Endodermal cell (in vitro differentiated cells): ENCODE measurements around the gene BICDL2. TPM values are rescaled to one million over a fixed set of nuclear protein-coding genes. Genes with fewer than 3 reads are reported as not detected.

Experiments used
- DNase-seq: peaks from one replicate; pipeline ENCODE4 v3.0.0-alpha.2; 2017
- H3K27ac ChIP-seq: 2 replicates; pipeline ENCODE4 v1.5.1; 2013; ENCODE audit warnings: mild to moderate bottlenecking, low read depth, low read length, moderate library complexity
- H3K27me3 ChIP-seq: 2 replicates; pipeline ENCODE4 v1.6.1; 2013; ENCODE audit warnings: mild to moderate bottlenecking, low read length, moderate library complexity; ENCODE audit not compliant: insufficient read depth, control insufficient read depth, poor library complexity, severe bottlenecking
- H3K36me3 ChIP-seq: 2 replicates; pipeline ENCODE4 v1.7.0; 2013; ENCODE audit warnings: mild to moderate bottlenecking, low read length, moderate library complexity; ENCODE audit not compliant: control insufficient read depth, insufficient read depth
- H3K4me1 ChIP-seq: one replicate; pipeline ENCODE4 v1.7.0; 2013; ENCODE audit warnings: low read length; ENCODE audit not compliant: control insufficient read depth, insufficient read depth
- H3K4me3 ChIP-seq: 2 replicates; pipeline ENCODE4 v1.5.1; 2013; ENCODE audit warnings: mild to moderate bottlenecking, low read length, moderate library complexity
- H3K9ac ChIP-seq: 2 replicates; pipeline ENCODE4 v1.6.1; 2013; ENCODE audit warnings: mild to moderate bottlenecking, low read length, moderate library complexity; ENCODE audit not compliant: poor library complexity, severe bottlenecking; ENCODE audit errors: extremely low read depth
- H3K9me3 ChIP-seq: 2 replicates; pipeline ENCODE4 v1.6.1; 2013; ENCODE audit warnings: mild to moderate bottlenecking, low read length, moderate library complexity; ENCODE audit not compliant: control insufficient read depth
- H3K27ac Mint-ChIP-seq: 2 replicates; pipeline ENCODE4 v1.8.0; 2020; ENCODE audit warnings: mixed read lengths
- H3K27me3 Mint-ChIP-seq: 2 replicates; pipeline ENCODE4 v1.8.0; 2021; ENCODE audit warnings: mild to moderate bottlenecking, mixed read lengths; ENCODE audit not compliant: insufficient read depth
- H3K36me3 Mint-ChIP-seq: 2 replicates; pipeline ENCODE4 v1.8.0; 2020; ENCODE audit warnings: low read depth, mixed read lengths
- H3K4me1 Mint-ChIP-seq: 2 replicates; pipeline ENCODE4 v1.8.0; 2020; ENCODE audit warnings: mixed read lengths
- H3K4me3 Mint-ChIP-seq: 2 replicates; pipeline ENCODE4 v1.8.0; 2020; ENCODE audit warnings: mild to moderate bottlenecking, moderate library complexity, mixed read lengths
- H3K9me3 Mint-ChIP-seq: 2 replicates; pipeline ENCODE4 v1.8.0; 2020; ENCODE audit warnings: mild to moderate bottlenecking, mixed read lengths
- CTCF ChIP-seq: fragments of 200-600 bp; sonication (generic); conservative IDR thresholded peaks from 2 replicates; pipeline ENCODE4 v1.5.0; 2021; ENCODE audit warnings: antibody characterized with exemption, mild to moderate bottlenecking
- WGBS, 2 experiments: methylation state at CpG; one replicate each; pipeline versions ENCODE4 v1.1.5 to v1.1.7; 2013; ENCODE audit warnings: missing lambda C conversion rate in 2 of 2, mixed read lengths in 1 of 2; ENCODE audit not compliant: insufficient coverage in 1 of 2, insufficient read length in 1 of 2; 5-methylcytosine and 5-hydroxymethylcytosine counted together
- total RNA-seq, 2 donors: library from RNA; stranded (reverse); fragmentation: NEBNext Ultra II Directional in 1 of 2; extraction: Animal tissue kit (Norgen Biotek cat#: 25700) in 1 of 2; gene quantifications; 2 replicates in 1 of 2; 3 replicates in 1 of 2; pipeline ENCODE4 v1.2.1, GENCODE V29; 2021

BICDL2 gene
- total RNA-seq, 2 donors from 2014 or later, result 4.7 to 8.2 TPM

DNA sequence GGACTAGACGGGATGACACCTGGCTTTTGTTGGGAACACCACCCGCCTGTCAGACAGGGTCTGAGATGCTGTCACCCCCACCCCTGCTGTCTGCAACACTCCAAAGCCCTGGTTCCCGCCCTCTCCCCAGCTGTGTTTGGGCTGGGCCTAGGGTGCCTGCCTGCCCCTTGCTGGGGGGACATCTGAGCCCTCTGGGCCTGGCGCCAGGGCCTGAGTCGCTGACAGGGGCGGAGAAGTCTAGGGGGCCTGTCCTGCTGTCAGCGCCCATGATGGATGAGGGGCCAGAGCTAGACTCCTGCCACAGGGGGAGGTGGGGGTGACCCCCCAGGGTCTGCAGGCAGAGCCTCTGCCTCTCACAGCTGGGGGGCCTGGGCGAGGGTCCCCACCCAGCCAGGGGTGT lies 48.9 kb downstream of the BICDL2 start:
- no peak for DNase-seq
- no peak for TF ChIP-seq CTCF
- Histone ChIP-seq H3K4me1 (no peaks in the 10 kb centered on the region), H3K4me3 (no peak overlapping the region), H3K27me3 (no peaks in the 10 kb centered on the region), H3K9ac (no peak overlapping the region), H3K9me3 (no peaks in the 10 kb centered on the region), H3K27ac (no peak overlapping the region), H3K36me3 (no peaks in the 10 kb centered on the region)
- Mint-ChIP-seq H3K4me1 (peaks cover 11% of the 10 kb centered on the region), H3K27me3 (no peaks in the 10 kb centered on the region), H3K4me3 (no peak overlapping the region), H3K9me3 (no peaks in the 10 kb centered on the region), H3K27ac (no peak overlapping the region), H3K36me3 (no peaks in the 10 kb centered on the region)
- 70 to 82% methylated on average over 2 to 8 of the region's 8 CpGs for WGBS, 2 experiments

- Histone ChIP-seq H3K9me3 (no peaks in the 10 kb centered on the region), H3K4me3 (no peak overlapping the region), H3K27me3 (no peaks in the 10 kb centered on the region), H3K36me3 (no peaks in the 10 kb centered on the region), H3K27ac (no peak overlapping the region), H3K4me1 (no peaks in the 10 kb centered on the region), H3K9ac (no peak overlapping the region)
- no peaks in the 10 kb centered on the region for H3K9me3 Mint-ChIP-seq
- no peak overlapping the region for H3K27ac Mint-ChIP-seq
- no peak overlapping the region for H3K4me3 Mint-ChIP-seq
- TF ChIP-seq CTCF, result no peak
- no peaks in the 10 kb centered on the region for H3K27me3 Mint-ChIP-seq
- H3K36me3 Mint-ChIP-seq, result no peaks in the 10 kb centered on the region
- H3K4me1 Mint-ChIP-seq, result peaks cover 14% of the 10 kb centered on the region
- 79 to 87% methylated on average over 3 to 9 of the region's 9 CpGs for WGBS, 2 experiments
- no peak for DNase-seq
These were observed 49.5 kb downstream of the BICDL2 start for GRCh38 chr16:2987286-2987685.

GRCh38 chr16:2986623-2987188 lies 50.0 kb downstream of the BICDL2 start:
- Mint-ChIP-seq H3K4me1 (peaks cover 19% of the 10 kb centered on the region), H3K27ac (no peak overlapping the region)
- H3K4me3 ChIP-seq, result no peak overlapping the region

More at GRCh38 chr16:2986623-2987188, 50.0 kb downstream of the BICDL2 start:
- no peak overlapping the region for H3K9ac ChIP-seq
- no peak for DNase-seq
- no peaks in the 10 kb centered on the region for H3K9me3 ChIP-seq
- Mint-ChIP-seq H3K4me3 (no peak overlapping the region), H3K9me3 (no peaks in the 10 kb centered on the region), H3K36me3 (no peaks in the 10 kb centered on the region), H3K27me3 (no peaks in the 10 kb centered on the region)
- no peaks in the 10 kb centered on the region for H3K27me3 ChIP-seq
- peaks cover 3% of the 10 kb centered on the region for H3K4me1 ChIP-seq
- TF ChIP-seq CTCF, result no peak
- H3K27ac ChIP-seq, result no peak overlapping the region
- H3K36me3 ChIP-seq, result no peaks in the 10 kb centered on the region
- 84 to 90% methylated on average over 9 to 17 of the region's 17 CpGs for WGBS, 2 experiments
